Stimulated activated CD4-positive, alpha-beta T cell treated with anti-CD3 and anti-CD28 coated beads, Interleukin-2, amount 100 ng/mL, for 48 hours (primary cell): ENCODE results near the gene SNAPC4.

Source experiments
- DNase-seq, 2 donors: peaks; one replicate each; pipeline ENCODE4 v3.0.0-alpha.2; 2020

Gene SNAPC4

GRCh38 chr9:136372006-136372405, 28.0 kb downstream of the SNAPC4 start:
- no peak for DNase-seq

- DNase-seq: no peak
Observed at GRCh38 chr9:136371533-136371880, 28.5 kb downstream of the SNAPC4 start.

- no peak for DNase-seq
Observed at GRCh38 chr9:136370687-136371532, 29.1 kb downstream of the SNAPC4 start.

- no peak for DNase-seq
Observed at GRCh38 chr9:136370037-136370436, 29.9 kb downstream of the SNAPC4 start.

- no peak for DNase-seq
Observed at GRCh38 chr9:136368190-136368589, 31.8 kb downstream of the SNAPC4 start.

- no peak for DNase-seq
Observed at GRCh38 chr9:136367296-136368145, 32.4 kb downstream of the SNAPC4 start.

- no peak for DNase-seq
Observed at GRCh38 chr9:136366826-136367225, 33.1 kb downstream of the SNAPC4 start.

- DNase-seq: no peak
Observed at GRCh38 chr9:136365775-136366222, 34.2 kb downstream of the SNAPC4 start.

- no peak for DNase-seq
Observed at GRCh38 chr9:136364942-136365774, 34.8 kb downstream of the SNAPC4 start.

- DNase-seq: no peak
Observed at GRCh38 chr9:136363949-136364748, 35.8 kb downstream of the SNAPC4 start.

GRCh38 chr9:136363106-136363948, 36.6 kb downstream of the SNAPC4 start, which contains the start of gene DNLZ:
Gene DNLZ, minus strand, starts transcription at chr9:136363744. Its CDS starts 30 bp downstream, at chr9:136363714.
- peak; percentile 94 to 97 for DNase-seq

GRCh38 chr9:136362450-136362784, 37.6 kb downstream of the SNAPC4 start:
- no peak for DNase-seq

GRCh38 chr9:136361754-136362449, 38.1 kb downstream of the SNAPC4 start:
- no peak for DNase-seq

- DNase-seq: no peak
Observed at GRCh38 chr9:136361047-136361753, 38.8 kb downstream of the SNAPC4 start.

- DNase-seq: no peak
Observed at GRCh38 chr9:136359774-136360718, 39.9 kb downstream of the SNAPC4 start.

- no peak for DNase-seq
Observed at GRCh38 chr9:136358888-136359287, 41.1 kb downstream of the SNAPC4 start.

- no peak for DNase-seq
Observed at GRCh38 chr9:136358016-136358415, 42.0 kb downstream of the SNAPC4 start.

- no peak for DNase-seq
Observed at GRCh38 chr9:136357202-136357725, 42.7 kb downstream of the SNAPC4 start.
